Neural cell (in vitro differentiated cells): ENCODE data around the gene RNF217. TPM values are rescaled to one million over a fixed set of nuclear protein-coding genes. Genes with fewer than 3 reads are reported as not detected.

Experiments used
- H2AFZ ChIP-seq: fragments of 200-600, 300-800 bp; sonication (generic), shearing (Covaris generic); 2 replicates; pipeline ENCODE4 v1.6.0; 2014; ENCODE audit warnings: low read depth, mild to moderate bottlenecking, antibody characterized with exemption, low read length, moderate library complexity
- H3F3A ChIP-seq: fragments of 200-600 bp; shearing (Covaris generic); 2 replicates; pipeline ENCODE4 v1.6.1; 2016; ENCODE audit warnings: mild to moderate bottlenecking, moderate library complexity, mixed read lengths, antibody characterized with exemption, low read length; ENCODE audit not compliant: insufficient read depth, poor library complexity, severe bottlenecking
- H3K27ac ChIP-seq: fragments of 200-600, 300-800 bp; sonication (generic), shearing (Covaris generic); 2 replicates; pipeline ENCODE4 v1.5.1; 2014; ENCODE audit warnings: mild to moderate bottlenecking, low read length, moderate library complexity
- H3K27me3 ChIP-seq: fragments of 300-800, 200-600 bp; sonication (generic), shearing (Covaris generic); 2 replicates; pipeline ENCODE4 v1.6.0; 2014; ENCODE audit warnings: mild to moderate bottlenecking, low read depth, low read length, moderate library complexity; ENCODE audit not compliant: insufficient read depth
- H3K36me3 ChIP-seq: fragments of 300-800, 200-600 bp; sonication (generic), shearing (Covaris generic); 2 replicates; pipeline ENCODE4 v1.5.1; 2014; ENCODE audit warnings: mild to moderate bottlenecking, antibody characterized with exemption, low read length, moderate library complexity; ENCODE audit not compliant: insufficient read depth
- H3K4me2 ChIP-seq: fragments of 300-800, 200-600 bp; sonication (generic), shearing (Covaris generic); 2 replicates; pipeline ENCODE4 v1.6.0; 2014; ENCODE audit warnings: mild to moderate bottlenecking, low read length
- H3K4me3 ChIP-seq: fragments of 300-800, 200-600 bp; sonication (generic), shearing (Covaris generic); 2 replicates; pipeline ENCODE4 v1.5.1; 2014; ENCODE audit warnings: mild to moderate bottlenecking, low read length, moderate library complexity
- H3K79me2 ChIP-seq: fragments of 200-600 bp; shearing (Covaris generic); replicated peaks from 2 replicates; pipeline ENCODE4 v1.6.0; 2014; ENCODE audit warnings: mild to moderate bottlenecking, low read length, moderate library complexity; ENCODE audit not compliant: insufficient read depth
- H3K9ac ChIP-seq: fragments of 300-800, 200-600 bp; sonication (generic), shearing (Covaris generic); 2 replicates; pipeline ENCODE4 v1.6.1; 2016; ENCODE audit warnings: mild to moderate bottlenecking, low read length, mixed read lengths
- H3K9me2 ChIP-seq: fragments of 200-600 bp; shearing (Covaris generic); 2 replicates; pipeline ENCODE4 v1.6.1; 2016; ENCODE audit warnings: mild to moderate bottlenecking, low read length, mixed read lengths; ENCODE audit not compliant: insufficient read depth
- H3K9me3 ChIP-seq: fragments of 200-600, 300-800 bp; sonication (generic), shearing (Covaris generic); 2 replicates; pipeline ENCODE4 v1.6.1; 2016; ENCODE audit warnings: mild to moderate bottlenecking, mixed run types, low read length, moderate library complexity, mixed read lengths
- H4K20me1 ChIP-seq: fragments of 200-600 bp; shearing (Covaris generic); 2 replicates; pipeline ENCODE4 v1.6.1; 2016; ENCODE audit warnings: mild to moderate bottlenecking, mixed run types; ENCODE audit not compliant: insufficient read depth
- EP300 ChIP-seq: fragments of 450-650 bp; conservative IDR thresholded peaks from 2 replicates; pipeline ENCODE4 v1.6.1; 2014; ENCODE audit warnings: antibody characterized with exemption, mild to moderate bottlenecking, moderate library complexity; ENCODE audit not compliant: poor library complexity, severe bottlenecking
- EZH2 ChIP-seq: fragments of 200-600, 300-800 bp; shearing (Covaris generic), sonication (generic); IDR thresholded peaks from 2 replicates; pipeline ENCODE4 v1.6.1; 2014; ENCODE audit warnings: antibody characterized with exemption, low read length, borderline replicate concordance, mild to moderate bottlenecking; ENCODE audit not compliant: insufficient read depth, poor library complexity, severe bottlenecking
- MXI1 ChIP-seq: fragments of 450-650 bp; conservative IDR thresholded peaks from 2 replicates; pipeline ENCODE4 v1.6.1; 2014; ENCODE audit warnings: antibody characterized with exemption, mild to moderate bottlenecking; ENCODE audit not compliant: poor library complexity, severe bottlenecking
- POLR2AphosphoS5 ChIP-seq: IDR thresholded peaks from 2 replicates; pipeline ENCODE4 v1.6.1; 2012
- RAD21 ChIP-seq: fragments of 450-650 bp; conservative IDR thresholded peaks from 2 replicates; pipeline ENCODE4 v1.6.1; 2014; ENCODE audit warnings: antibody characterized with exemption, mild to moderate bottlenecking, moderate library complexity
- SMC3 ChIP-seq: fragments of 450-650 bp; conservative IDR thresholded peaks from 2 replicates; pipeline ENCODE4 v1.6.1; 2014; ENCODE audit warnings: antibody characterized with exemption, mild to moderate bottlenecking, moderate library complexity; ENCODE audit not compliant: poor library complexity
- TAF1 ChIP-seq: IDR thresholded peaks from 2 replicates; pipeline ENCODE4 v1.6.1; 2012; ENCODE audit warnings: low read depth
- polyA plus RNA-seq: library from polyadenylated mRNA; depleted of rRNA; stranded (reverse); fragments of >200 nt; gene quantifications from 2 replicates; pipeline ENCODE4 v1.2.3, GENCODE V29; 2014
- TF ChIP-seq, protein P1 (sequence below): IDR thresholded peaks from 2 replicates; pipeline ENCODE4 v1.6.1; 2012; ENCODE audit warnings: borderline replicate concordance
- TF ChIP-seq, protein P2 (sequence below): fragments of 450-650 bp; IDR thresholded peaks from 2 replicates; pipeline ENCODE4 v1.5.1; 2014; ENCODE audit warnings: antibody characterized with exemption, mild to moderate bottlenecking, moderate library complexity; ENCODE audit not compliant: poor library complexity, severe bottlenecking

The RNF217 gene
- polyA plus RNA-seq, 1 donor from 2014 or later, result 10.2 TPM

DNA sequence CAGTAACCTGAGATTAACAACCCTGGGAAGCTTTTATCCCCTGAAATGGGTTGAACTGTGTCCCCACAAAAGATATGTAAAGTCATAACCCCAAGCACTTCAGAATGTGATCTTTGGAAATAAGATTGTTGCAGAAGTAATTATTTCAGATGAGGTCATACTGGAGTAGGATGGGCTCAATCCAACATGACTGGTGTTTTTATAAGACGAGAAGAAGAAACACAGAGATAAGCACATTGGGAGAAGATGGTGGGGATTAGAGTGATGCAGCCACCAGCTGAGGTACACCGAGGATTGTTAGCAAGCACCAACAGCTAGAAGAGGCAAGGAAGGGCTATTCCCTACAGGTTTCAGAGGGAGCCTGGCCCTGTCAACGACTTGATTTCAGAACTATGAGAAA lies 12.5 kb upstream of the RNF217 start:
- no peaks in the 10 kb centered on the region for H3K9me2 ChIP-seq
- H3F3A ChIP-seq, result no peaks in the 10 kb centered on the region
- H4K20me1 ChIP-seq, result no peaks in the 10 kb centered on the region
- no peaks in the 10 kb centered on the region for H3K27me3 ChIP-seq
- no peak overlapping the region for H3K4me2 ChIP-seq
- no peak for TF ChIP-seq EP300
- TF ChIP-seq TAF1, result no peak
- TF ChIP-seq, protein P1, sequence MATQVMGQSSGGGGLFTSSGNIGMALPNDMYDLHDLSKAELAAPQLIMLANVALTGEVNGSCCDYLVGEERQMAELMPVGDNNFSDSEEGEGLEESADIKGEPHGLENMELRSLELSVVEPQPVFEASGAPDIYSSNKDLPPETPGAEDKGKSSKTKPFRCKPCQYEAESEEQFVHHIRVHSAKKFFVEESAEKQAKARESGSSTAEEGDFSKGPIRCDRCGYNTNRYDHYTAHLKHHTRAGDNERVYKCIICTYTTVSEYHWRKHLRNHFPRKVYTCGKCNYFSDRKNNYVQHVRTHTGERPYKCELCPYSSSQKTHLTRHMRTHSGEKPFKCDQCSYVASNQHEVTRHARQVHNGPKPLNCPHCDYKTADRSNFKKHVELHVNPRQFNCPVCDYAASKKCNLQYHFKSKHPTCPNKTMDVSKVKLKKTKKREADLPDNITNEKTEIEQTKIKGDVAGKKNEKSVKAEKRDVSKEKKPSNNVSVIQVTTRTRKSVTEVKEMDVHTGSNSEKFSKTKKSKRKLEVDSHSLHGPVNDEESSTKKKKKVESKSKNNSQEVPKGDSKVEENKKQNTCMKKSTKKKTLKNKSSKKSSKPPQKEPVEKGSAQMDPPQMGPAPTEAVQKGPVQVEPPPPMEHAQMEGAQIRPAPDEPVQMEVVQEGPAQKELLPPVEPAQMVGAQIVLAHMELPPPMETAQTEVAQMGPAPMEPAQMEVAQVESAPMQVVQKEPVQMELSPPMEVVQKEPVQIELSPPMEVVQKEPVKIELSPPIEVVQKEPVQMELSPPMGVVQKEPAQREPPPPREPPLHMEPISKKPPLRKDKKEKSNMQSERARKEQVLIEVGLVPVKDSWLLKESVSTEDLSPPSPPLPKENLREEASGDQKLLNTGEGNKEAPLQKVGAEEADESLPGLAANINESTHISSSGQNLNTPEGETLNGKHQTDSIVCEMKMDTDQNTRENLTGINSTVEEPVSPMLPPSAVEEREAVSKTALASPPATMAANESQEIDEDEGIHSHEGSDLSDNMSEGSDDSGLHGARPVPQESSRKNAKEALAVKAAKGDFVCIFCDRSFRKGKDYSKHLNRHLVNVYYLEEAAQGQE, result no peak
- TF ChIP-seq, protein P2, sequence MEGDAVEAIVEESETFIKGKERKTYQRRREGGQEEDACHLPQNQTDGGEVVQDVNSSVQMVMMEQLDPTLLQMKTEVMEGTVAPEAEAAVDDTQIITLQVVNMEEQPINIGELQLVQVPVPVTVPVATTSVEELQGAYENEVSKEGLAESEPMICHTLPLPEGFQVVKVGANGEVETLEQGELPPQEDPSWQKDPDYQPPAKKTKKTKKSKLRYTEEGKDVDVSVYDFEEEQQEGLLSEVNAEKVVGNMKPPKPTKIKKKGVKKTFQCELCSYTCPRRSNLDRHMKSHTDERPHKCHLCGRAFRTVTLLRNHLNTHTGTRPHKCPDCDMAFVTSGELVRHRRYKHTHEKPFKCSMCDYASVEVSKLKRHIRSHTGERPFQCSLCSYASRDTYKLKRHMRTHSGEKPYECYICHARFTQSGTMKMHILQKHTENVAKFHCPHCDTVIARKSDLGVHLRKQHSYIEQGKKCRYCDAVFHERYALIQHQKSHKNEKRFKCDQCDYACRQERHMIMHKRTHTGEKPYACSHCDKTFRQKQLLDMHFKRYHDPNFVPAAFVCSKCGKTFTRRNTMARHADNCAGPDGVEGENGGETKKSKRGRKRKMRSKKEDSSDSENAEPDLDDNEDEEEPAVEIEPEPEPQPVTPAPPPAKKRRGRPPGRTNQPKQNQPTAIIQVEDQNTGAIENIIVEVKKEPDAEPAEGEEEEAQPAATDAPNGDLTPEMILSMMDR, result no peak
- no peak for TF ChIP-seq SMC3
- no peak for TF ChIP-seq MXI1
- TF ChIP-seq RAD21, result no peak
- TF ChIP-seq POLR2AphosphoS5, result no peak
- TF ChIP-seq EZH2, result no peak
- H3K27ac ChIP-seq, result no peak overlapping the region
- no peaks in the 10 kb centered on the region for H3K79me2 ChIP-seq
- no peak overlapping the region for H3K9ac ChIP-seq
- no peak overlapping the region for H2AFZ ChIP-seq
- H3K9me3 ChIP-seq, result no peaks in the 10 kb centered on the region
- no peak overlapping the region for H3K4me3 ChIP-seq
- no peaks in the 10 kb centered on the region for H3K36me3 ChIP-seq

DNA sequence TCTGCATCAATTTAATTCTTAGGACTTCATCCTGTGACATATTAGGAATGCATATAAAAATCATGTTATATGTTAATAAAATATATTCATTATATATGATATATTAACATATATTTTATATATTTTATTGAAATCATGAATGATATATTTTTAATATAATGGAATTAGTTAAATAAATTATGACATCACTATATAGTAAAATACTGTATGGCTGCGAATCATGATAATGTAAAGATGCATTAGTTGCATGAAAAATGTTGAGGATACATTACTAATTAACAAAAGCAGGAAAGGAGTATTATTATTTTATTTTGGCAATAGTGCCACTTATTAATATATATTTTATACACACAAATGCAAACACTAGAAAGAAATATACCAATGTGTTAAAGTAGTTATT lies 8.4 kb upstream of the RNF217 start:
- H3K9me2 ChIP-seq, result no peaks in the 10 kb centered on the region
- H3K27ac ChIP-seq, result no peak overlapping the region
- H2AFZ ChIP-seq, result no peak overlapping the region
- no peaks in the 10 kb centered on the region for H3F3A ChIP-seq
- H3K27me3 ChIP-seq, result no peaks in the 10 kb centered on the region
- no peak overlapping the region for H3K4me2 ChIP-seq
- no peaks in the 10 kb centered on the region for H3K79me2 ChIP-seq
- TF ChIP-seq MXI1, result no peak
- H3K9ac ChIP-seq, result no peak overlapping the region
- no peaks in the 10 kb centered on the region for H4K20me1 ChIP-seq
- H3K4me3 ChIP-seq, result no peak overlapping the region
- H3K36me3 ChIP-seq, result no peaks in the 10 kb centered on the region
- H3K9me3 ChIP-seq, result no peaks in the 10 kb centered on the region
